HG03095 (cell line): ENCODE results near the gene EARS2.
"Not testable (repeated sequence)": the region's sequence is repeated elsewhere in the genome, so short reads cannot be mapped to it uniquely, and the experiment has no call there.

Source experiments
- ATAC-seq: cut with Tn5 transposase; IDR thresholded peaks from one replicate; pipeline ENCODE4 v1.9.1; 2021; ENCODE audit warnings: moderate library complexity; ENCODE audit not compliant: unreplicated experiment

EARS2 gene

GRCh38 chr16:23570992-23571632 lies 14.0 kb upstream of the EARS2 start:
- ATAC-seq: no peak

DNA sequence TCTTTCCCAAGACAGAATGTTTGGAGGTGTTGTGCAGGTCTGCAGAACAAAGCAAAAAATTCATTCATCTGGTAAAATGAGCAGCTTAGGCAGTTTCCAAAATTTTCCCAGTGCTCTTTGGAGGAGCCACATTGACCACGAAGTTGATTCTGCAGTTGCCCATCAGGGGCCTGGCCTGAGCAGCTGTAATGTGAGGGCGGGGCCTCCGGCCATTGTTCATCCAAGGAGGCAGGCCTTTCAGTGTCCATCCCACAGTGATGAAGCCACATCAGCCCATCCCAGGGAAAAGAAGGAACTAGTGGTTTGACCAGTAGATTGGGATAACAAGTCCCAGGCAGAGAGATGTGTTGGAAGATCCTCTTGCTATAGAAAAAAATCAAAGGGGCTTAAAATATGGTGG lies 10.5 kb upstream of the EARS2 start:
- ATAC-seq: no peak

- ATAC-seq: no peak
These were observed 9.6 kb upstream of the EARS2 start for GRCh38 chr16:23566724-23567123.

DNA sequence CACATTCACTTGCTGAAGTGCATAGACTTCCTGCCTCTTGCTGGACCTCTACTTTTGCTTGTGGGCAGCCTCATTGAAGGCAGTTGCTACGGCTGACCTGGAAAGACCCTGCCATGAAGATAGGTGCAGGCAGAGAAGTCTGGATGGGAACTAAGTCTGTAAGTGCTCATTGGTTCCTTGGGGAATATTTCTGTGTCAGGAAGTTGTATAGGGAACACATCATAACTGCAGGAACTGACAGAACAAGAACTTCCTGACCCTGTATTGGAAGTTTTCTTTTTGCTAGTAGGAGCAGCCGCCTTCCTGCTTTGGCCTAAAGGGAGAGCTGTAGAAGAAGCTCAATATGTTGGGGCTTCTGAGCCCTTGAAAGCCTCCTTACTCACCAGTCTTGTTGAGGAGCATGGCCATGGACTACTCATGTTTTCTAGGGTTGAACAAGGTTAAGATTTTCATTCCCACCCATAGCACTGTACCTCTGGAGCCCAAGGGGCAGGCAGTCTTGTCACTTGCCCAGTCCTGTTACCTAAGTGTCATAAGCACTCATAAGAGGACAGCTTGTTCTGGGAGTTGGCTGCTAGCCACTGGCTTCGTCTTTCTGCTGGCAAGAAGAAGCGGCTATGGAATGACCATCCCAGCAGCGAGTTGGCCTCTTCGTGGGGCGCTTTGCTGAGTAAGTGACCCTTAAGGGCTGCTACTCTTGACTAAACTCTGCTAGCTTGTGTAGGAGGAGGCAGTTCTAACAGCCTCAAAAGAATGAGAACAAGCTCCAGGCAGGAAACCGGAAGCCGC lies 7.6 kb upstream of the EARS2 start:
- ATAC-seq: no peak

DNA sequence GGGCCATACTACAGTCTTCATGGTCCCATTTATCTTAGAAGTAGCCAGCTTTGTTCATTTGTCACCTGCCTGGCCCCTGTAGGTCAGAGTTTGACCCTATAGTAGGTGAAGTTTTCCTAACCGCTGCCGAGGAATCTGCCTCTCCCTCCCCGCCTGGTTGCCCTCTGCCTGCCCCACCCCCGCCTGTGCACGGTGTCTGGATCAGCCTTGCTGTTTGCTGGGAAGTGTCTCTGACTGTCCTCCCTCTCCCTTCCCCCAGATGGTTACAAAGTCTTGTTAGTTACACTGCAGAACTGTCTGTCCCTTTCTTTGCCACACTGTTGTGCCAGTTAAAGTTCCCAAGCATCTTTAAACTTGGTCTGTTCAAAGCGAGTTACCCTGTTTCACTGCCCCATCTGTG lies 6.0 kb upstream of the EARS2 start:
- ATAC-seq: no peak

DNA sequence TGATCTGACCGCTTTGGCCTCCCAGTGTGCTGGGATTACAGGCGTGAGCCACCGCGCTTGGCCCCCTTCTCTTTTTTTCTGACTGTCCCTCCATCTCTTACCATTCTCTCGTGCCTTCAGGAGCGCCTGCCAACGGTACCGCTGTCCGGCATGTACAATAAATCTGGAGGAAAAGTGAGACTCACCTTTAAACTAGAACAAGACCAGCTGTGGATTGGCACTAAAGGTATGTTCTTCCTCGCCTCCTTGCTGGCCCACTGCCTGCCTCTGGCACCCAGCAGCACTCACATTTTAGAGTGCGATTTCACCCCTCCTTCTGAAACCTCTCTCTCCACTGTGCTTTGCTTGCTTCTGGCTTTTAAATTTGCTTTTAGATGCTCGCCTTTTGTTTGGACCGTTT lies 5.4 kb upstream of the EARS2 start:
- ATAC-seq: no peak

- no peak for ATAC-seq
These were observed 4.4 kb upstream of the EARS2 start for GRCh38 chr16:23561586-23561985.

- ATAC-seq: peak; percentile 0
These were observed 891 bp upstream of the EARS2 start for GRCh38 chr16:23557779-23558702.

- no peak for ATAC-seq
These were observed 2.6 kb downstream of the EARS2 start for GRCh38 chr16:23554536-23554935.

- ATAC-seq: no peak
These were observed 5.0 kb downstream of the EARS2 start for GRCh38 chr16:23552161-23552560.

DNA sequence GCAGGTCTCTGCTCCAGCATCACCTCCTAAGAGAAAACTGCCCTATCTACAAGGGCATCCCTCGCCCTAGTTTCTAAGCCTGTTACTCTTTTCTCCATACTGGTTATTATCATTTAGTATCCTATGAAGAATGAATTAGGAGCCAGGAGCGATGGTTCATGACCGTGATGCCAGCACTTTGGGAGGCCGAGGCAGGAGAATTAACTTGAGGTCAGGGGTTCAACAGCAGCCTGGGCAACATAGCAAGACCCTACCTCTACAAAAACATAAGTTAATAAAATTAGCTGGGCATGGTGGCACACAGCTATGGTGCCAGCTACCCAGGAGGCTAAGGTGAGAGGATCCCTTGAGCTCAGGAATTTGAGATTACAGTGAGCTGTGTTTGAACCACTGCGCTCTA lies 7.2 kb downstream of the EARS2 start:
- ATAC-seq: no peak

DNA sequence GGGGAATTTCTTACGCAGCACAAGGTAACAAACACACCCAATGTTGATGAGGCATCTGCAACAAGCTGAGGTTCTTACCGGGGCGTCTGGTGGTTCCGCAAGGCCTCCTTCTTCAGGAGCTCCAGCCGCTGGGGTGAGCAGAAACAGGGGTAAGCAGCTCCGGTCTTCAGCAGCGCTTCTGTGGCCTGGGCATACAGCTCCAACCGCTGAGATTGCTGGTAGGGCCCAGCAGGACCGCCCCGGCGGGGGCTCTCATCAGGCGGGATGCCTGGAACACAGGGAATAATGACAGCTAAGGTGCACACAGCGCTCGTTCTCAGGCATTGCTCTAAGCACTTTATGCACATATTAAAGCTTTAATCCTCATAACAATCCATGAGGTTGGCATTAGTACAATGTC lies 12.7 kb downstream of the EARS2 start:
- no peak for ATAC-seq

- not testable (repeated sequence) for ATAC-seq
These were observed 16.4 kb downstream of the EARS2 start for GRCh38 chr16:23540817-23541178.

DNA sequence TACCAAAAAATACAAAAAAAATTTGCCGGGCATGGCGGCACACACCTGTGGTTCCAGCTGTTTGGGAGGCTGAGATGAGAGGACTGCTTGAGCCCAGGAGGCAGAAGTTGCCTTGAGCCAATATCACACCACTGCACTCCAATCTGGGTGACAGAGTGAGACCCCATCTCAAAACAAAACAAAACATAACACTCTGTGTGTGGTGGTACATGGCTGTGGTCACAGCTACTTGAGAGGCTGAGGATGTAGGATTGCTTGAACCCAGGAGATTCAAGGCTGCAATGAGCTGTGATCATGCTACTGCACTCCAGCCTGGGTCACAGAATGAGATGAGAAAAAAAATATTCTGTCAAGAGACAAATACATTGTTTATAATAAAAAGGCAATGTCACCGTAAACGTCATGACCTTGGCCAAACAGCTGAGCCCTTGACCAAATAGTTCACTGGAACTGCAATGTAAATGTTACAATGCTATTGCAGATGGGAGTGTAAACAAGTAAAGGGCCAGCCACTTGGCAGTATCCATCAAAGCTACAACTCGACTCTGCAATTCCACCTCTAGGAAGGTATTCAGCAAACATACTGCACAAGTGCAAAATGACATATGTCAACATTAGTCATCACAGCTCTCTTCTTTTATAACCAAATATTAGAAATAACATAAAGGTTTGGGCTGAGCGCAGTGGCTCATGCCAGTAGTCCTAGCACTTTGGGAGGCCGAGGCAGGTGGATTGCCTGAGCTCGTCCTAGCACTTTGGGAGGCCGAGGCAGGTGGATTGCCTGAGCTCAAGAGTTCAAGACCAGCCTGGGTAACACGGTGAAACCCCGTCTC lies 16.9 kb downstream of the EARS2 start:
- ATAC-seq: no peak

GRCh38 chr16:23538919-23539278 lies 18.3 kb downstream of the EARS2 start:
- no peak for ATAC-seq

DNA sequence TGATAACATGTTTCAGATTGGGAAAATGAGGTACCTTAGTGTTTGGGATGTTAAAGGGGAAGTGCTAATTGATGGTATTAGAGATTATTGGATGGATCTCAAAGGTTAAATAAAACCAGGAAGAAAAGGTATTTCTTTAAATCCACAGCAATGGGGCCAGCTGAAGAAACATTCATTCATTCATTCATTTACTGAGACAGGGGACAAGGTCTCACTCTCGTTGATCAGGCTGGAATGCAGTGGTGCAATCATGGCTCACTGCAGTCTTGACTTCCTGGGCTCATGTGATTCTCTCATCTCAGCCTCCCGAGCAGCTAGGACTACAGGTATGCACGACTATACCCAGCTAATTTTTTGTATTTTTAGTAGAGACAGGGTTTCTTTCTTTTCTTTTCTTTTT lies 19.8 kb downstream of the EARS2 start:
- ATAC-seq: no peak

- no peak for ATAC-seq
These were observed 21.2 kb downstream of the EARS2 start for GRCh38 chr16:23535901-23536300.

- no peak for ATAC-seq
These were observed 22.0 kb downstream of the EARS2 start for GRCh38 chr16:23534868-23535860.

DNA sequence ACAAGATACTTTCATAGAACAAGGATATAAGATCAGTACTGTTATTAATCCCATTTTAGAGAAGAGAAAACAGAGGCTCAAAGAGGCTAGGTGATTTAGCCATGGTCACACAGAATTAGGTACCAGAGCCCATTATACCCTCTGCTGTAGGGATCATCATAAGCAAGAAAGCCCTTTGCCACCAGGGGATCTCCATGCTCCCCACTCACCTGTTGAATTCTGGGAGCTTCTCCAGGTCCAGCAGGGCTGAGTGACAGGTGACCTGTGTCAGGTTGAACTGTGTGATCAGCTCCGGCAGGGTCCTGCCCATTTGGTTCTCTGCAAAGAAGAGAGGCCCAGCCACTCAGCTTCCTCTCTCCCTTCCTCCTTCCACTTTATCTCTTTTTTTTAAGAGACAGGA lies 24.7 kb downstream of the EARS2 start:
- ATAC-seq: no peak

GRCh38 chr16:23530062-23530461 lies 27.1 kb downstream of the EARS2 start:
- no peak for ATAC-seq
